GM18519 (cell line): ENCODE results near the gene TUBA1A.
"Not testable (repeated sequence)": the region's sequence is repeated elsewhere in the genome, so short reads cannot be mapped to it uniquely, and the experiment has no call there.

Source experiments
- ATAC-seq: cut with Tn5 transposase; IDR thresholded peaks from one replicate; pipeline ENCODE4 v1.9.1; 2021; ENCODE audit warnings: mild to moderate bottlenecking, moderate library complexity; ENCODE audit not compliant: unreplicated experiment, low FRiP score

The TUBA1A gene

DNA sequence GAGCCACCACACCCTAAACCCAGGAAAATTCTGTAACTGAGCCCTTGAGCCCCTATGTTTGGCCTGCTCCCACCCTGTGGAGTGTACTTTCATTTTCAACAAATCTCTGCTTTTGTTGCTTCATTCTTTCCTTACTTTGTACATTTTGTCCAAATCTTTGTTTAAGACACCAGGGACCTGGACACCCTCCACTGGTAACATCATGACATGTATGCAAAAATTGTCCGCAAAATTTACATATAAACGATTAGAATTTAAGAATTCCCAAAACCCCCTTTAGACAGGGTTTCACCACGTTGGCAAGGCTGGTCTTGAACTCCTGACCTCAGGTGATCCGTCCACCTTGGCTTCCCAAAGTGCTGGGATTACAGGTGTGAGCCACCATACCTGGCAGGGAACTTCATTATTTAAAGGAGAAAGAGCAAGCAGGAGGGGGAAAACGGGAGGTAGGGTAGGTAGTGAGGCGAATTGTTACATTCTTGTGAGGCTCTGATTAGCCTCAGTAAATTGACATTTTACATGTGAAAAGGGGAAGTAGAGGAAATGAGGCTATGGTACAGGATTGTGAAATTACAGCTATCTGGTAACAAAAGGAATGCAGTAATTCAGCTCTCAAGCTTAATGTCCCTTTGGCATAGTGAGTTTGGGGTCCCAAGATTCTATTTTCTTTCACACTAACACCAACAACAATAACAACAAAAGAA lies 27.6 kb downstream of the TUBA1A start:
- ATAC-seq: no peak

DNA sequence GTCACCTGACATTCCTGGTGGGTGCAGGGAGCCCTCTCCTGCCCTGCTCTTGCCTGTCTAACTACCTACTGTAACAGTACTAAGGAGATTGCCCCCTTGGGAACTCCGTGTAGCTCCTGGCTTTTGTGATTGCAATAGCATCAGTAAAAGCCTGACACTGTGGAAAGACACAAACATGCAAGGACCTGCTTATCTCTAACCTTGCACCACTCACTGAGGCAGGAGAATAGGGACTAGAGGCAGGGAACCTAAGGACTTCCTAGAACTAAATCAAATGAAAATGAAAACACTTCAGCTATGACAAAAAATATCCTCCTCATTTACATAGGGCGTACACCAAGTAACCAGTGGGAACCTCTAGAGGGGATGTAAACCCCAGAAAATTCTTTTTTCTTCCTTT lies 28.5 kb downstream of the TUBA1A start:
- no peak for ATAC-seq

- ATAC-seq: no peak
Observed at GRCh38 chr12:49154221-49154620, 34.7 kb downstream of the TUBA1A start.

GRCh38 chr12:49147384-49147783 lies 41.5 kb downstream of the TUBA1A start:
- no peak for ATAC-seq

GRCh38 chr12:49146406-49146805 lies 42.5 kb downstream of the TUBA1A start:
- no peak for ATAC-seq

DNA sequence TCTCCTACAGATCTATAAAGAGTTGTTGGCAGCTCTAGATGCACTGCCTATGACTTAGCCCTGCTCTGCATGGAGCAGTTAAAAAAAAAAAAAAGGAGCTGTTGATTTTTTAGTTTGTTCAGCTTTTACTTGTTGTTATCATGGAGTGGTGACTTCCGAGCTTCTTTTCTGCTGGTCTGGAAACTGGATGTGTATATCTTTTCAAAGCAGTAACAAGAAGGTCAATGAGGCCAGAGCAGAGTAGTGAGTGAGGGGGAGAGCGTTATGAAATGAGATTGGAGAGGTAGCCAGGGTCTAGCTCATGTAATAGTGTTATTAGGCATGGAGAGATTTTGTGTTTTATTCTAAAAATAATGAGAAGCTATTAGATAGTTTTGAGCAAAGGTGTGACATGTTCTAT lies 44.5 kb downstream of the TUBA1A start:
- ATAC-seq: no peak

DNA sequence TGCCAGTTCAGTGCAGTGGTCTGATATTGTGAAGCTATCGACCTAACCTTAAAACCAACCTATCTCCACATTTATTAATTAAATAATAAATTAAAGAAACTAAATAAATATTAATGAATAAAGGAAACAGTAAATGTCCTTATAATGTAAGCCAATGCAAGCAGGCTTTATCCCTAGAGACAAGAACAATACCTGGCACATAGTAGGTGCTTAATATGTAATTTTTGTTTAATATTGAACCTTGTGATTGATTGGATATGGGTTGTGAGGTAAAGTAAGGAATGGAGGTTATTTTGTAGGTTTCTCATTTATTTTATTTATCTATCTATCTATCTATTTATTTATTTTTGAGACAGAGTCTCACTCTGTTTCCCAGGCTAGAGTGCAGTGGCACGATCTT lies 49.9 kb downstream of the TUBA1A start:
- ATAC-seq: no peak

DNA sequence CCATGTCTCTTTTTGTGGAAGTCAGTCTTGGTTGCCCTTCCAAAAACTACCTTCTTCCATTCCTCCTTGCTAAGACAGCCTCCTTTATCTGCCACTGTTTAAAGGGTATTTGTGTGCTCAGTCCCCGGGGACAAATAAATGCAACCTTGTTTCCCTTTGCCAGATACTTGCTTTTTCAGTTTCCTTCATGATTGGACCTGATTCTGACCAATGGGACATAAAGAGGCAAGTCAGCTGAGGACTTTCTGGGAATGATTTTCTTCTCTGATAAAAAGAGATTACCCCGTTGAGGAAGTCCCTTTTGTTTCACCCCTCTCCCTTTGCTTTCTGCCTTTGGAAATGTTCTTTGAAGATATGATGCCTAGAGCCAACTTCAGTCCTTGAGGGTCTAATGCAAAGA lies 50.3 kb downstream of the TUBA1A start:
- ATAC-seq: no peak

- ATAC-seq: no peak
Observed at GRCh38 chr12:49137476-49137875, 51.4 kb downstream of the TUBA1A start.

- ATAC-seq: not testable (repeated sequence)
Observed at GRCh38 chr12:49136997-49137396, 51.9 kb downstream of the TUBA1A start.
